Measurements from ENCODE around the gene IQCF5.

Gene IQCF5

DNA sequence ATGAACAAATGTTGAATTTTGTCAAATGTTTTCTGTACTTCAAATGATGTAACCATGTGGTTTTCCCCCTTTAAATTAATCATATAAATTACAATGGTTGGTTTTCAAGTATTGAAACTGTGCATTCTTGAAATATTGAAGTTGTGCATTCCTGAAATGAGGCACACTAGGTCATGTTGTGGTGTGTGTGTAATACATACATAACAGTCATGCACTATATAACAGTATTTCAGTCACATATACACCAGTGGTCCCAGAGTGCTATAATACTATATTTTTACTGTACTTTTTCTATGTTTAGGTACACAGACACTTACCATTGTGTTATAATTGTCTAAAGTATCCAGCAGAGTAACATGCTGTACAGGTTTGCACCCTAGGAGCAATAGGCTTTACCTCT lies 11.0 kb upstream of the IQCF5 start:
- H3K4me3 ChIP-seq (ENCODE audit: low read depth, low read length), result no peak overlapping the region
- DNase-seq (ENCODE audit: low read depth), result no peak
- TF ChIP-seq, protein P1, sequence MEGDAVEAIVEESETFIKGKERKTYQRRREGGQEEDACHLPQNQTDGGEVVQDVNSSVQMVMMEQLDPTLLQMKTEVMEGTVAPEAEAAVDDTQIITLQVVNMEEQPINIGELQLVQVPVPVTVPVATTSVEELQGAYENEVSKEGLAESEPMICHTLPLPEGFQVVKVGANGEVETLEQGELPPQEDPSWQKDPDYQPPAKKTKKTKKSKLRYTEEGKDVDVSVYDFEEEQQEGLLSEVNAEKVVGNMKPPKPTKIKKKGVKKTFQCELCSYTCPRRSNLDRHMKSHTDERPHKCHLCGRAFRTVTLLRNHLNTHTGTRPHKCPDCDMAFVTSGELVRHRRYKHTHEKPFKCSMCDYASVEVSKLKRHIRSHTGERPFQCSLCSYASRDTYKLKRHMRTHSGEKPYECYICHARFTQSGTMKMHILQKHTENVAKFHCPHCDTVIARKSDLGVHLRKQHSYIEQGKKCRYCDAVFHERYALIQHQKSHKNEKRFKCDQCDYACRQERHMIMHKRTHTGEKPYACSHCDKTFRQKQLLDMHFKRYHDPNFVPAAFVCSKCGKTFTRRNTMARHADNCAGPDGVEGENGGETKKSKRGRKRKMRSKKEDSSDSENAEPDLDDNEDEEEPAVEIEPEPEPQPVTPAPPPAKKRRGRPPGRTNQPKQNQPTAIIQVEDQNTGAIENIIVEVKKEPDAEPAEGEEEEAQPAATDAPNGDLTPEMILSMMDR (IDR thresholded peaks at IDR 0.05; ENCODE audit: low read depth, low read length, missing control alignments), result no peak

DNA sequence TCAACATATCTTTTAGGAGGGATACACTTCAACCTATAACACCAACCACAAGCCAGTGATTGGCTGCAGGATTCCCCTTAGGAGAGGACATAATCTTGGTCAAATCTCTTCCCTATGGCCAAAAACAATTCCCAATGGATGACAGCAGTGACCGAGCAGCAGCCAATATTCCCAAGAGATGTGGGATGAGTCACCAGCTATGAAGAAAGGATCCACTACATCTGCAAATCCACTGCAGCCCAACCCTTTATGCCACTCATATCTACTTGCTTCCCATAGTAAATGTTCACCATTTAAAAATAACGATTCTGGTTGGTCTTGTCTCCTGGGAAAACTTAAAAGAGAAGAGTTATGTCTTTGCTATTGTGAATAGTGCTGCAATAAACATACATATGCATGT lies 4.5 kb upstream of the IQCF5 start:
- DNase-seq (ENCODE audit: low read depth), result no peak
- no peak overlapping the region for H3K4me3 ChIP-seq (ENCODE audit: low read depth, low read length)
- TF ChIP-seq, protein P1 (IDR thresholded peaks at IDR 0.05; ENCODE audit: low read depth, low read length, missing control alignments), result no peak

DNA sequence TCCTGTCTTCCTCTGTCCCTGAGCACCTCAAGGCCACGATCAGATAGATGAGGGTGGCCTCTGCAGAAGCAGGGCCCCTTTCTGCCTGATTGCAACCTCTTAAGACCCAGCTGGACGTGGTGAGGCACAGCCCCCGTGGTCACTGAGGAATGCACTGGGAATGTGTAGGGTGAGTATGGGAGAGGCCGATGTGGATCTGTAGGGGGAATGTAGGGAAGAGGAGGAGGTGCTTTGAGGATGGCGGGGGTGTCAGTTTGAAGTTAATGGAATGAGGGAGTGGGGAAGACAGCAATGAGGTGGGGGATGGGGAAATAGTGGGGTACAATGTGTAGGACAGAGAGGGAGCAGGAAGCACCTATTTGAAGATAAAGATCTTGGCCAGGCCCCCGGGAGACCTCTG lies 785 bp upstream of the IQCF5 start:
- TF ChIP-seq, protein P1 (IDR thresholded peaks at IDR 0.05; ENCODE audit: low read depth, low read length, missing control alignments), result no peak
- no peak for DNase-seq (ENCODE audit: low read depth)
- no peak overlapping the region for H3K4me3 ChIP-seq (ENCODE audit: low read depth, low read length)

DNA sequence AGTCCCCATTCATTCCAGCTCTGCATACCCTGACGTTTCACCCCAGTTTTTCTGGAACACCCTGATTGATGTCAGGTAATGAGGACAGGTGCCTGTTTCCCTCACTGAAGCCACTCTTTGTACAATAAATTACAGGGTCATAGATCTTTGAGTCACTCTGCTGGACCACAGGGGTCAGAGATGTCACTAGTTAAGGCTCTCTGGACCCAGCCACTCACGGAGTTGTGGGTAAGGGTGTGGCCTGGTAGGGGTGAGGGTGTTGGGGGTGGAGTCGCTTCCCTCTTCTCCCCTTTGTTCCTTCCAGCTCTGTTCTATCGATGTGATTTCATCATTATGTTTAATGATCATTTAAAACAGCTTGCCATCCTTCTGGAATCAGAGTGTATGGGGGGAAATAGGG lies 512 bp downstream of the IQCF5 start:
- no peak for DNase-seq (ENCODE audit: low read depth)
- TF ChIP-seq, protein P1 (IDR thresholded peaks at IDR 0.05; ENCODE audit: low read depth, low read length, missing control alignments), result no peak
- H3K4me3 ChIP-seq (ENCODE audit: low read depth, low read length), result no peak overlapping the region

DNA sequence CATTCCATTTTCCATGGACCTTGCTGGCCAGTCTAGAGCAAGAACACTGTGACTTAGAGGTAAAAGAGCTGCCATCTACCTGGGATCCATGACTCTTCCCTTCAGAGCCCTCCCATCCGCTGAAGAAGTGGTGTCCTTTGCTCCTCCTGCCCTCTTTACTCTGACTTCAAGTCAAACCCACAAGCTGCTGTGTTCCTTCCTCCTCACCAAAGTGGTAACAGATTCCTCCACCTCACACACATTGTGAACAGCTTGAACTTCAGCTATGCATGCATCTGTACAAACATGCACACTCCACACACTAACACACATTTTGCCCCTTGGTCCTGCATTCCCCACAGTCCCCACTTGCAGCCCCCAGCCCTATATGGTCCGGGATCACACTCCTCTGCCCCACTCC lies 990 bp downstream of the IQCF5 start:
- no peak for DNase-seq (ENCODE audit: low read depth)
- TF ChIP-seq, protein P1 (IDR thresholded peaks at IDR 0.05; ENCODE audit: low read depth, low read length, missing control alignments), result no peak

DNA sequence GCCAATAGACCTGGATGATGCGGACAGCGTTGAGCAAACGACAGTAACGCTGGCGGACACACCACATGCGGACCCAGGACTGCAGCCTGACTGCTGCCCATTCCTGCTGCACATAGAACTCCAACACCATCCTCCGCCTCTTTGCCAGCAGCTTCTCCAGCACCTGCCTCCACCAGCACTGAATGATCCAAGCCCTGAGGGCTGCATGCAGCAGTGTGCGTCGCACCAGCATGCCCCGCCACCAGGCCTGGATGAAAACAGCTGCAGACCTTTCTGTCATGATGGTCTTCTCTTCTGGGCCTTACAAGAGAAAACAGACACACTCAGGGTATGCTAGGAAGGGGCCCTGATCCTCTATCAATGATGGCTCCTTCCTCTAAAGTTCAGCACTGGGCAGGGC lies 1.5 kb downstream of the IQCF5 start:
- no peak overlapping the region for H3K4me3 ChIP-seq (ENCODE audit: low read depth, low read length)
- TF ChIP-seq, protein P1 (IDR thresholded peaks at IDR 0.05; ENCODE audit: low read depth, low read length, missing control alignments), result no peak
- no peak for DNase-seq (ENCODE audit: low read depth)

More for the DNA sequence above, 990 bp downstream of the IQCF5 start:
- no peak overlapping the region for H3K4me3 ChIP-seq (ENCODE audit: low read depth, low read length)

DNA sequence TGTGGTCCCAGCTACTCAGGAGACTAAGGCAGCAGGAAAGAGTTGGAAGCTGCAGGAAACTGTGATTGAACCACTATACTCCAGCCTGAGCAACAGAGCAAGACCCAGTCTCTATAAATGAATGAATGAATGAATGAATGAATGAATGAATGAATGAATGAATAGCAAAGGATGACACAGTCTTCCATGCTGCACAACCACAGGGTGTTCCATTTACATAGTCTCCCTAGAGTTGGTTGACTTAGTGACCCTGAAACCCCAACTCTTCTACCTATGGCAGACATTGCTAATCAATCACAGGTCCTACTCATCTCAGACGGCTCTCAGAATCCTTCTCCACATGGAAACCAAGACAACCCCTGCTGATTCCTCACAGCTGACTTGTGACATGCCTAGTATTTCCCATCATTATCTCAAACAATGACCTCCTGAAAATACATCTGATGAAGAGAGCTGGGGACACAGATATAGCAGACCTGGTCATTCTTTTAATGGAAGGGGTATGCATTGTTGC lies 2.1 kb downstream of the IQCF5 start:
- no peak overlapping the region for H3K4me3 ChIP-seq (ENCODE audit: low read depth, low read length)
- no peak for DNase-seq (ENCODE audit: low read depth)
- TF ChIP-seq, protein P1 (IDR thresholded peaks at IDR 0.05; ENCODE audit: low read depth, low read length, missing control alignments), result no peak
